SK-N-SH treated with all-trans-retinoic acid at 6 μM for 48 hours (cell line): ENCODE results near the gene RCN1.

Source experiments
- ATAC-seq: fragments of 200-7000 bp; cut with Tn5 transposase; 3 replicates; pipeline ENCODE4 v1.9.1; 2020; ENCODE audit warnings: mild to moderate bottlenecking, moderate library complexity
- ARNTL ChIP-seq: fragments of 450-650 bp; formaldehyde crosslinking; IDR thresholded peaks from 2 replicates; pipeline ENCODE4 v1.5.0; 2020; ENCODE audit warnings: low read depth, mild to moderate bottlenecking, moderate library complexity, borderline replicate concordance
- BACH2 ChIP-seq: fragments of 250-450 bp; sonication (Bioruptor Pico); IDR thresholded peaks from 2 replicates; pipeline ENCODE4 v1.9.0; 2021; ENCODE audit warnings: mild to moderate bottlenecking, borderline replicate concordance
- CREB5 ChIP-seq: fragments of 250-450 bp; sonication (Bioruptor Pico); IDR thresholded peaks from 2 replicates; pipeline ENCODE4 v1.5.1; 2020; ENCODE audit warnings: low read depth, mild to moderate bottlenecking, moderate library complexity
- CSDC2 ChIP-seq: fragments of 250-450 bp; sonication (Bioruptor Pico); IDR thresholded peaks from 2 replicates; pipeline ENCODE4 v1.5.0; 2020; ENCODE audit warnings: mild to moderate bottlenecking, moderate library complexity
- CSRNP3 ChIP-seq: fragments of 250-450 bp; sonication (Bioruptor Pico); IDR thresholded peaks from 2 replicates; pipeline ENCODE4 v1.5.1; 2021; ENCODE audit warnings: mild to moderate bottlenecking, moderate library complexity
- ESRRG ChIP-seq: fragments of 250-450 bp; sonication (Bioruptor Pico); IDR thresholded peaks from 2 replicates; pipeline ENCODE4 v1.6.1; 2021; ENCODE audit warnings: mild to moderate bottlenecking
- GLIS3 ChIP-seq: fragments of 250-450 bp; sonication (Bioruptor Pico); IDR thresholded peaks from 2 replicates; pipeline ENCODE4 v1.5.0; 2020; ENCODE audit warnings: mild to moderate bottlenecking, moderate library complexity
- ISL1 ChIP-seq: fragments of 250-450 bp; sonication (Bioruptor Pico); IDR thresholded peaks from 2 replicates; pipeline ENCODE4 v2.1.2; 2022; ENCODE audit warnings: mild to moderate bottlenecking, moderate library complexity
- OSR1 ChIP-seq: fragments of 250-450 bp; sonication (Bioruptor Pico); IDR thresholded peaks from 2 replicates; pipeline ENCODE4 v1.8.0; 2022; ENCODE audit warnings: moderate library complexity, mild to moderate bottlenecking, inconsistent platforms
- PATZ1 ChIP-seq: fragments of 250-450 bp; sonication (Bioruptor Pico); IDR thresholded peaks from 2 replicates; pipeline ENCODE4 v1.8.0; 2020; ENCODE audit warnings: mild to moderate bottlenecking, moderate library complexity, borderline replicate concordance
- POU6F1 ChIP-seq: fragments of 250-450 bp; sonication (Bioruptor Pico); IDR thresholded peaks from 2 replicates; pipeline ENCODE4 v1.8.0; 2021; ENCODE audit warnings: low read depth, mild to moderate bottlenecking, moderate library complexity, borderline replicate concordance
- RARB ChIP-seq: fragments of 250-450 bp; sonication (Bioruptor Pico); IDR thresholded peaks from 2 replicates; pipeline ENCODE4 v1.8.0; 2021; ENCODE audit warnings: mild to moderate bottlenecking, moderate library complexity
- SNAI2 ChIP-seq: fragments of 250-450 bp; sonication (Bioruptor Pico); IDR thresholded peaks from 2 replicates; pipeline ENCODE4 v1.5.0; 2020; ENCODE audit warnings: mild to moderate bottlenecking, moderate library complexity
- TCF4 ChIP-seq: fragments of 250-450 bp; sonication (Bioruptor Pico); IDR thresholded peaks from 2 replicates; pipeline ENCODE4 v1.8.0; 2021; ENCODE audit warnings: mild to moderate bottlenecking, moderate library complexity, borderline replicate concordance
- TSHZ2 ChIP-seq: fragments of 250-450 bp; sonication (Bioruptor Pico); IDR thresholded peaks from 2 replicates; pipeline ENCODE4 v1.5.0; 2020; ENCODE audit warnings: mild to moderate bottlenecking, moderate library complexity
- ZFP3 ChIP-seq: fragments of 250-450 bp; sonication (Bioruptor Pico); IDR thresholded peaks from 2 replicates; pipeline ENCODE4 v1.5.0; 2020; ENCODE audit warnings: mild to moderate bottlenecking, moderate library complexity
- ZFP30 ChIP-seq: fragments of 450-650 bp; formaldehyde crosslinking; IDR thresholded peaks from 2 replicates; pipeline ENCODE4 v1.5.0; 2022; ENCODE audit warnings: mild to moderate bottlenecking, moderate library complexity
- ZNF565 ChIP-seq: fragments of 450-650 bp; formaldehyde crosslinking; conservative IDR thresholded peaks from 2 replicates; pipeline ENCODE4 v1.5.0; 2020; ENCODE audit warnings: low read depth, mild to moderate bottlenecking, moderate library complexity

Gene RCN1

GRCh38 chr11:32081901-32082300 lies 9.0 kb upstream of the RCN1 start (continued):
- no peak for TF ChIP-seq CSRNP3 (CRISPR knock-in tag)
- no peak for TF ChIP-seq GLIS3 (CRISPR knock-in tag)
- TF ChIP-seq SNAI2 (CRISPR knock-in tag), result no peak
- TF ChIP-seq OSR1 (CRISPR knock-in tag), result no peak
- no peak for TF ChIP-seq ZNF565 (CRISPR knock-in tag)
- TF ChIP-seq, all 23 proteins: peak for 0

- TF ChIP-seq TCF4 (CRISPR knock-in tag), result no peak
- no peak for TF ChIP-seq CSDC2 (CRISPR knock-in tag)
- TF ChIP-seq ISL1 (CRISPR knock-in tag), result no peak
- no peak for TF ChIP-seq RARB (CRISPR knock-in tag)
- TF ChIP-seq ZNF565 (CRISPR knock-in tag), result no peak
- TF ChIP-seq ARNTL (CRISPR knock-in tag), result no peak
- TF ChIP-seq TSHZ2, result no peak
- TF ChIP-seq ZFP30, result no peak
- TF ChIP-seq CREB5, result no peak
- no peak for TF ChIP-seq PATZ1 (CRISPR knock-in tag)
- no peak for TF ChIP-seq CSRNP3 (CRISPR knock-in tag)
- ATAC-seq, result no peak
Observed at GRCh38 chr11:32082346-32082986, 8.4 kb upstream of the RCN1 start.

GRCh38 chr11:32087597-32087996 lies 3.3 kb upstream of the RCN1 start:
- no peak for ATAC-seq
- TF ChIP-seq ARNTL (CRISPR knock-in tag) (no peak), BACH2 (no peak), GLIS3 (CRISPR knock-in tag) (no peak), ZFP30 (no peak), TCF4 (CRISPR knock-in tag) (no peak), ESRRG (CRISPR knock-in tag) (no peak), ZFP3 (no peak), CREB5 (no peak), ISL1 (CRISPR knock-in tag) (no peak), POU6F1 (CRISPR knock-in tag) (no peak)
